ENCODE measurements around the gene PRSS8. TPM values are rescaled to one million over a fixed set of nuclear protein-coding genes. Genes with fewer than 3 reads are reported as not detected.

PRSS8 gene
- total RNA-seq, 1 experiment from 2014 or later: 42.6 TPM

DNA sequence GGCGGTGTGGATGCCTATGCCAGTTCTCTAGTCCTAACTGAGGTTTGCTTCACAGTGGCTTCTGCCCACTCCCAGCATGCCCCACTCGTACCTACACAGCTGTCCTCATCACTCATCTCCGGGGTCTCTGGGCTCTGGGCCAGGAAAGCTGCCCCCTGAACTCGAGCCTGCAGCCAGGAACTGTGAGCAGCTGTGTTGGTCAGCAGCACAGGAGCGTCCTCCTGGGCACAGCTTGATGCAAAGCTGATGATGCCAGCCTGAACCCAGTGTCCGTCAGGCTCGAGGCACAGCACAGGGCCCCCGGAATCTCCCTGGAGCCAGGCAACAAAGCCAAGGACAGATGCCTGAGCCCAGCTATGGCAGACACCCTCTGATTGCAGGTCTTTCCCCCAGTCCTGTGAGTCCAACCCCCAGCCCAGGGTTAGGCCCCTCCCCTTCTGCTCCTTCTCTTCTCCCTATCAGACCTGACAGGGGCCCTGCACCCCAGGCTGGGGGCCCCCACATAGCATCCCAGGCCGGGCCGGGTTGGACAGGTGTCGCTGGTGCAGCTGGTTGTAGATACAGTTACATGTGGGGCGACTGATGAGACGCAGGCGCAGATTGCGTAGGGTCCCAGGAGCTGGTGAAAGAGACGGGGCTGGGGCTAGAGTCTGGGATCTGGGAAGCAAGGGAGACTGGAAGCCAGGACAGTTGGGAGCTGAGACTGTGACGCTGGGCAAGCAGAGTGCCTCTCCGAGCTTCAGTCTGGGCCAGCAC is 49.5 kb downstream of the PRSS8 start:
- ATAC-seq: no peak
- H2AFZ ChIP-seq (ENCODE audit: low read depth, low read length, poor library complexity, severe bottlenecking): no peak overlapping the region
- H3K9me2 ChIP-seq (ENCODE audit: insufficient read depth): no peaks in the 10 kb centered on the region
- no peak overlapping the region for H3K4me3 ChIP-seq (replicated peaks in 1 of 2; ENCODE audit: low read depth in 1 of 2, low read length in 2 of 2)
- peaks cover 0 to 11% of the 10 kb centered on the region in 2 experiments; a peak in 1 of 4 replicates for H3K4me1 ChIP-seq (ENCODE audit: control insufficient read depth in 1 of 2, insufficient read depth in 2 of 2, low read length in 2 of 2)
- no peaks in the 10 kb centered on the region for H3K27me3 ChIP-seq (ENCODE audit: insufficient read depth, low read length)
- intact Hi-C loops (cut with micrococcal nuclease): no loop called here
- peaks cover 5% of the 10 kb centered on the region; the same call in 1 of the 2 replicates for H3K79me2 ChIP-seq (ENCODE audit: insufficient read depth, low read length)
- no TSS peak for BruUV-seq (replicated peaks)
- no peak overlapping the region for H3K9ac ChIP-seq (ENCODE audit: low read length)
- CTCF ChIA-PET: no interaction called here
- POLR2A ChIA-PET: no interaction called here
- no peak for DNase-seq (ENCODE audit: low read depth, low spot score)
- H3K4me2 ChIP-seq (ENCODE audit: low read length): no peak overlapping the region
- H3K9me3 ChIP-seq (ENCODE audit: control insufficient read depth in 1 of 2, insufficient read depth in 1 of 2, low read depth in 1 of 2, low read length in 2 of 2): no peaks in the 10 kb centered on the region
- TF ChIP-seq ELF1 (IDR thresholded peaks at IDR 0.05; ENCODE audit: borderline replicate concordance, low read depth) (no peak), ZBTB33 (IDR thresholded peaks at IDR 0.05; ENCODE audit: extremely low read depth, insufficient replicate concordance, low read length) (no peak), SIN3A (IDR thresholded peaks at IDR 0.05; ENCODE audit: low read depth) (no peak), REST (IDR thresholded peaks at IDR 0.05; ENCODE audit: low read depth) (no peak), EGR1 (IDR thresholded peaks at IDR 0.05; ENCODE audit: low read depth) (no peak), FOSL1 (IDR thresholded peaks at IDR 0.05; ENCODE audit: low read depth) (no peak), ZFX (IDR thresholded peaks at IDR 0.05) (no peak), SP1 (IDR thresholded peaks at IDR 0.05; ENCODE audit: low read depth) (no peak), RAD21 (IDR thresholded peaks at IDR 0.05; ENCODE audit: low read depth) (no peak), CEBPB (IDR thresholded peaks at IDR 0.05; ENCODE audit: low read depth) (no peak), TCF7L2 (IDR thresholded peaks at IDR 0.05; ENCODE audit: borderline replicate concordance, extremely low read depth, insufficient read depth, insufficient read length) (no peak)
- TF ChIP-seq, protein P1, sequence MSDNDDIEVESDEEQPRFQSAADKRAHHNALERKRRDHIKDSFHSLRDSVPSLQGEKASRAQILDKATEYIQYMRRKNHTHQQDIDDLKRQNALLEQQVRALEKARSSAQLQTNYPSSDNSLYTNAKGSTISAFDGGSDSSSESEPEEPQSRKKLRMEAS (IDR thresholded peaks at IDR 0.05): no peak
- H4K20me1 ChIP-seq (ENCODE audit: insufficient read depth): no peaks in the 10 kb centered on the region
- peaks cover 0 to 11% of the 10 kb centered on the region in 2 experiments; a peak in 3 of 4 replicates for H3K36me3 ChIP-seq (ENCODE audit: control insufficient read depth in 1 of 2, insufficient read depth in 2 of 2, low read length in 2 of 2)
- H3K27ac ChIP-seq (ENCODE audit: low read depth, low read length): no peak overlapping the region
- RAD21 ChIA-PET (ENCODE audit: low non-redundant PET in 1 of 2, low total read pairs in 2 of 2, uncharacterized antibody in 2 of 2, unreplicated experiment in 2 of 2): no interaction called here

Measured in HCT116 (cell line).